DND-41 (cell line): ENCODE measurements around the gene DHX58.

ENCODE experiments used
- CTCF ChIP-seq: IDR thresholded peaks from 2 replicates; pipeline ENCODE4 v1.5.1; 2012; ENCODE audit warnings: borderline replicate concordance, low read length, moderate library complexity, mild to moderate bottlenecking; ENCODE audit not compliant: poor library complexity, severe bottlenecking; ENCODE audit errors: extremely low read depth
- EZH2 ChIP-seq: IDR thresholded peaks from 3 replicates; pipeline ENCODE4 v1.6.1; 2012; ENCODE audit warnings: borderline replicate concordance, low read depth, mild to moderate bottlenecking, moderate library complexity, low read length, inconsistent platforms; ENCODE audit not compliant: severe bottlenecking

GRCh38 chr17:42109086-42109485 lies 3.4 kb downstream of the DHX58 start:
- TF ChIP-seq CTCF: no peak
- no peak for TF ChIP-seq EZH2
